PC-3 (cell line): ENCODE data around the gene MDFIC.

Source experiments
- EZH2 ChIP-seq: fragments of 300-600 bp; sonication (generic); IDR thresholded peaks from one replicate; pipeline ENCODE4 v1.6.1; 2017; ENCODE audit warnings: antibody characterized with exemption, mild to moderate bottlenecking, low read length; ENCODE audit not compliant: unreplicated experiment
- EZH2phosphoT487 ChIP-seq: fragments of 300-600 bp; sonication (generic); IDR thresholded peaks from 2 replicates; pipeline ENCODE4 v1.6.1; 2018; ENCODE audit warnings: mild to moderate bottlenecking, antibody characterized with exemption, low read length, borderline replicate concordance
- TF ChIP-seq, protein P1 (sequence below): fragments of 300-600 bp; sonication (generic); conservative IDR thresholded peaks from 2 replicates; pipeline ENCODE4 v1.5.1; 2017; ENCODE audit warnings: antibody characterized with exemption, low read depth, mild to moderate bottlenecking, low read length

- TF ChIP-seq, protein P1, sequence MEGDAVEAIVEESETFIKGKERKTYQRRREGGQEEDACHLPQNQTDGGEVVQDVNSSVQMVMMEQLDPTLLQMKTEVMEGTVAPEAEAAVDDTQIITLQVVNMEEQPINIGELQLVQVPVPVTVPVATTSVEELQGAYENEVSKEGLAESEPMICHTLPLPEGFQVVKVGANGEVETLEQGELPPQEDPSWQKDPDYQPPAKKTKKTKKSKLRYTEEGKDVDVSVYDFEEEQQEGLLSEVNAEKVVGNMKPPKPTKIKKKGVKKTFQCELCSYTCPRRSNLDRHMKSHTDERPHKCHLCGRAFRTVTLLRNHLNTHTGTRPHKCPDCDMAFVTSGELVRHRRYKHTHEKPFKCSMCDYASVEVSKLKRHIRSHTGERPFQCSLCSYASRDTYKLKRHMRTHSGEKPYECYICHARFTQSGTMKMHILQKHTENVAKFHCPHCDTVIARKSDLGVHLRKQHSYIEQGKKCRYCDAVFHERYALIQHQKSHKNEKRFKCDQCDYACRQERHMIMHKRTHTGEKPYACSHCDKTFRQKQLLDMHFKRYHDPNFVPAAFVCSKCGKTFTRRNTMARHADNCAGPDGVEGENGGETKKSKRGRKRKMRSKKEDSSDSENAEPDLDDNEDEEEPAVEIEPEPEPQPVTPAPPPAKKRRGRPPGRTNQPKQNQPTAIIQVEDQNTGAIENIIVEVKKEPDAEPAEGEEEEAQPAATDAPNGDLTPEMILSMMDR = no peak
- TF ChIP-seq EZH2 (no peak), EZH2phosphoT487 (no peak)
These were observed 46.7 kb upstream of the MDFIC start for GRCh38 chr7:114875186-114875585.
